Measurements from ENCODE around the gene LHPP.

LHPP gene

GRCh38 chr10:124594240-124594639 is 132.6 kb downstream of the LHPP start:
- DNase-seq (ENCODE audit: low spot score) = no peak
- TF ChIP-seq, protein P1, sequence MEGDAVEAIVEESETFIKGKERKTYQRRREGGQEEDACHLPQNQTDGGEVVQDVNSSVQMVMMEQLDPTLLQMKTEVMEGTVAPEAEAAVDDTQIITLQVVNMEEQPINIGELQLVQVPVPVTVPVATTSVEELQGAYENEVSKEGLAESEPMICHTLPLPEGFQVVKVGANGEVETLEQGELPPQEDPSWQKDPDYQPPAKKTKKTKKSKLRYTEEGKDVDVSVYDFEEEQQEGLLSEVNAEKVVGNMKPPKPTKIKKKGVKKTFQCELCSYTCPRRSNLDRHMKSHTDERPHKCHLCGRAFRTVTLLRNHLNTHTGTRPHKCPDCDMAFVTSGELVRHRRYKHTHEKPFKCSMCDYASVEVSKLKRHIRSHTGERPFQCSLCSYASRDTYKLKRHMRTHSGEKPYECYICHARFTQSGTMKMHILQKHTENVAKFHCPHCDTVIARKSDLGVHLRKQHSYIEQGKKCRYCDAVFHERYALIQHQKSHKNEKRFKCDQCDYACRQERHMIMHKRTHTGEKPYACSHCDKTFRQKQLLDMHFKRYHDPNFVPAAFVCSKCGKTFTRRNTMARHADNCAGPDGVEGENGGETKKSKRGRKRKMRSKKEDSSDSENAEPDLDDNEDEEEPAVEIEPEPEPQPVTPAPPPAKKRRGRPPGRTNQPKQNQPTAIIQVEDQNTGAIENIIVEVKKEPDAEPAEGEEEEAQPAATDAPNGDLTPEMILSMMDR (conservative IDR thresholded peaks at IDR 0.05; ENCODE audit: low read depth) = no peak
- CTCF ChIA-PET = interaction anchor here (0.7 kb wide), 1 partner anchor 94 kb away, joined by 4 read pairs; no protein-coding TSS in a partner anchor
- no peak overlapping the region for H3K27ac ChIP-seq
- POLR2A ChIA-PET (ENCODE audit: low non-redundant PET) = no interaction called here

DNA sequence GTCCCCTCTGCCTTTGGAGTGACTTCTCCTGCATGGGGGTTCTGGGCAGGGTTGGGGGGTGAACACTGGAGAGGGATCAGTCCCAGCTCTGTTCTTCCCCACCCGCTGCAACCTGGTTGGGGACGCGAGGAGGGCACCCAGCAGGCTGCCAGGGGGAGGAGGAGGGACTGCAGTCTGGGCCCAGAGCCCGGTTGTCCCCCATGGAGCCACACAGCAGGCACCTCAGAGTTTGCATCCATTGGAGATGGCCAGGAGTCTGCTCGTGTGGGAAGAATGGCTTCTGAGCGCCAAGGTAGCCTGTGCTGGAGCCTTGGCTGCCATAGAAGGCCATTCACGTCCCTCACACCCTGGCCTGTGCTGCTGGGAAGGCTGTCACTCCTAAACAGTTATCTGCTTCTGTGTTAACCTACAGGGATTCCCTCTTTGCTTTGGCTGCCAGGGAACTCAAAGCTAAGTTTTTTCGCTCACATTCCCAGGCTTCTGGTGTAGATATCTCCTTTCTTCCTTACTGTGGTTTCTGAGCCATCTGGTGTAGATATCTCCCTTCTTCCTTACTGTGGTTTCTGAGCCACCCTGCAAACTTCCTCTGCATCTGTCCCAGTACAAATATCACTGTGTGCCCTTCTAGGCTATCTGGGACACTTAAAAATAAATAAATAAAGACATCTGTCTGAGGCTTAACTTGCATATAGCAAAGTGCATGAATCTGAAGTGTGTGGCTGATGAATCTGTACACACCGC is 133.7 kb downstream of the LHPP start:
- ChIA-PET POLR2A (ENCODE audit: low non-redundant PET) (no interaction called here), CTCF (interaction anchor here (0.7 kb wide), 1 partner anchor 93 kb away, joined by 4 read pairs; no protein-coding TSS in a partner anchor)
- DNase-seq (ENCODE audit: low spot score) = no peak
- no peak overlapping the region for H3K27ac ChIP-seq
- TF ChIP-seq, protein P1 (conservative IDR thresholded peaks at IDR 0.05; ENCODE audit: low read depth) = no peak

- H3K27ac ChIP-seq = no peak overlapping the region
- no peak for DNase-seq (ENCODE audit: low spot score)
- POLR2A ChIA-PET (ENCODE audit: low non-redundant PET) = no interaction called here
- CTCF ChIA-PET = no interaction called here
- TF ChIP-seq, protein P1 (conservative IDR thresholded peaks at IDR 0.05; ENCODE audit: low read depth) = no peak
Measured at GRCh38 chr10:124596116-124596785, 134.6 kb downstream of the LHPP start.

DNA sequence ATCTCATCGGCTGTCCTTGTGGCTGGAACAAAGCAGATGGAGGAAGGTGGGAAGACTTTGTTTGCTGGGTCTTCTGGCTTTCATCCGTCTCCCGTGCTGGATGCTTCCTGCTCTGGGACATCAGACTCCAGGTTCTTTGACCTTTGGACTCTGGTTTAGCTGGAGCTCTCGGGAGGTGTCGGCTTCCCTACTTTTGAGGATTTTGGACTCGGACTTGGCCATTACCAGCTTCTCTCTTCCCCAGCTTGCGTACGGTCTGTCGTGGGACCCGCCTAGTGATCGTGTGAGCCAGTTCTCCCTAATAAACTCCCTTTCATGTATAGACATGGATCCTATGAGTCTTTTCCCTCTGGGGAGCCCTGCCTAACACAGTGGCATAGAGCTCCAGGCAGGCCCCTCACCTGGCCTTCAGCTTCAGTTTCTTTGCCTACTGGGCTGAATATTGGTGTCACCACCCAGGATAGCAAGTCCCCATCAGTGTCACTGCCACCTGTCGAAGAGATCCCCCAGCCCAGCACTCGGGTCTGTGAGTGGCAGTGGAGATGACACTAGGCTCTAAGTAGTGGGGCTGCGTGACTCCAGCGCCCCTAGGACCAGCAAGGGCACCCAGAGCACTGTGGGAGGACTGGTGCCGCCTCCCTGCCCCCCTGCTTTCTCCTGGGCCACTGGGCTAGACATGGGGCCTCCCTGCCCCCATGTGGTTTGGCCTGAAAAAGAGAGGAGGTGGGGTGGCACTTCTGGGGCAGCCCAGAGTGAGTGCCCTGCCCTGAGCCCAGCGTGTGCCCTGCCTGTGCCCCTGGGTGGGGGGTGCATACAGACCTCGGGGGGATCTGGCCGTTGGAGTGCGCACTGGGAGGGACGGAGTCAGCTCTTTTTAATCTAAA is 135.6 kb downstream of the LHPP start:
- CTCF ChIA-PET = interaction anchor here (0.6 kb wide), 1 partner anchor 169 kb away, joined by 4 read pairs; no protein-coding TSS in a partner anchor
- DNase-seq (ENCODE audit: low spot score) = no peak
- POLR2A ChIA-PET (ENCODE audit: low non-redundant PET) = no interaction called here
- TF ChIP-seq, protein P1 (conservative IDR thresholded peaks at IDR 0.05; ENCODE audit: low read depth) = no peak
- H3K27ac ChIP-seq = no peak overlapping the region

- no peak overlapping the region for H3K27ac ChIP-seq
- TF ChIP-seq, protein P1 (conservative IDR thresholded peaks at IDR 0.05; ENCODE audit: low read depth) = no peak
- no peak for DNase-seq (ENCODE audit: low spot score)
- ChIA-PET CTCF (no interaction called here), POLR2A (ENCODE audit: low non-redundant PET) (no interaction called here)
Measured at GRCh38 chr10:124597846-124598165, 136.2 kb downstream of the LHPP start.

- POLR2A ChIA-PET (ENCODE audit: low non-redundant PET) = no interaction called here
- no peak for DNase-seq (ENCODE audit: low spot score)
- no peak overlapping the region for H3K27ac ChIP-seq
- TF ChIP-seq, protein P1 (conservative IDR thresholded peaks at IDR 0.05; ENCODE audit: low read depth) = no peak
- CTCF ChIA-PET = no interaction called here
Measured at GRCh38 chr10:124598196-124598595, 136.6 kb downstream of the LHPP start.

Measured in RWPE1 (cell line).